Kidney epithelial cell (primary cell): ENCODE data around the gene TMEM92. TPM values are rescaled to one million over a fixed set of nuclear protein-coding genes. Genes with fewer than 3 reads are reported as not detected.
"Not testable (repeated sequence)": the region's sequence is repeated elsewhere in the genome, so short reads cannot be mapped to it uniquely, and the experiment has no call there.

Experiments used
- DNase-seq: peaks from one replicate; pipeline ENCODE4 v3.0.0-alpha.2; 2010; ENCODE audit warnings: low read depth
- H3K27me3 ChIP-seq: 2 replicates; pipeline ENCODE4 v1.6.0; 2011; ENCODE audit warnings: low read length; ENCODE audit not compliant: control insufficient read depth, insufficient read depth
- H3K36me3 ChIP-seq: 2 replicates; pipeline ENCODE4 v1.5.1; 2011; ENCODE audit warnings: low read length; ENCODE audit not compliant: control insufficient read depth, insufficient read depth
- H3K4me3 ChIP-seq: 2 replicates; pipeline ENCODE4 v1.5.1; 2011; ENCODE audit warnings: low read depth, mild to moderate bottlenecking, control low read depth, low read length
- total RNA-seq: library from RNA; depleted of rRNA; stranded (reverse); fragments of >200 nt; gene quantifications from 2 replicates; pipeline ENCODE4 v1.2.3, GENCODE V29; 2015
- TF ChIP-seq, protein P1 (sequence below): IDR thresholded peaks from 2 replicates; pipeline ENCODE4 v1.5.1; 2011; ENCODE audit warnings: mild to moderate bottlenecking, moderate library complexity, low read length, control low read depth, inconsistent platforms; ENCODE audit not compliant: insufficient read depth, poor library complexity, severe bottlenecking

TMEM92 gene
- total RNA-seq, 1 donor from 2014 or later: 1.5 TPM

DNA sequence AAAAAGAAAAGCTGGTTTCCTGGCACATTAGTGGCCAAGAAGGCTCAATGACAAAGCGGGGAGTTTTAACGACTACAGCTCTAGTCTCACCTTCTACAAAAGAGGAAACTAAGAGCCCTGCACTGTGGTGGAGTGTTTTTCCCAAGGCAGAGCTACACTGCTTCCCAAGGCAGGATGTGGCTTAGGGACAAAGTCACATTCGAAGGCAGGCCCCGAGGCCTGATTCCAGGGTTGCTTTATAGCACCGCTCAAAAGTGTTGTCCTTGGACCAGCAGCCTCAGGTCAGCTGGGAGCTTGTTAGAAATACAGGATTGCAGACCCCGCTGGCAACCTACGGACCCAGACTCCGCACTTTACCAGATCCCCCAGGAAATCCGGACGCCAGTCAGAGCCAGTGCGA lies 23.8 kb downstream of the TMEM92 start:
- DNase-seq: no peak
- TF ChIP-seq, protein P1, sequence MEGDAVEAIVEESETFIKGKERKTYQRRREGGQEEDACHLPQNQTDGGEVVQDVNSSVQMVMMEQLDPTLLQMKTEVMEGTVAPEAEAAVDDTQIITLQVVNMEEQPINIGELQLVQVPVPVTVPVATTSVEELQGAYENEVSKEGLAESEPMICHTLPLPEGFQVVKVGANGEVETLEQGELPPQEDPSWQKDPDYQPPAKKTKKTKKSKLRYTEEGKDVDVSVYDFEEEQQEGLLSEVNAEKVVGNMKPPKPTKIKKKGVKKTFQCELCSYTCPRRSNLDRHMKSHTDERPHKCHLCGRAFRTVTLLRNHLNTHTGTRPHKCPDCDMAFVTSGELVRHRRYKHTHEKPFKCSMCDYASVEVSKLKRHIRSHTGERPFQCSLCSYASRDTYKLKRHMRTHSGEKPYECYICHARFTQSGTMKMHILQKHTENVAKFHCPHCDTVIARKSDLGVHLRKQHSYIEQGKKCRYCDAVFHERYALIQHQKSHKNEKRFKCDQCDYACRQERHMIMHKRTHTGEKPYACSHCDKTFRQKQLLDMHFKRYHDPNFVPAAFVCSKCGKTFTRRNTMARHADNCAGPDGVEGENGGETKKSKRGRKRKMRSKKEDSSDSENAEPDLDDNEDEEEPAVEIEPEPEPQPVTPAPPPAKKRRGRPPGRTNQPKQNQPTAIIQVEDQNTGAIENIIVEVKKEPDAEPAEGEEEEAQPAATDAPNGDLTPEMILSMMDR: no peak
- no peaks in the 10 kb centered on the region for H3K36me3 ChIP-seq
- H3K27me3 ChIP-seq: no peaks in the 10 kb centered on the region
- H3K4me3 ChIP-seq: no peak overlapping the region

DNA sequence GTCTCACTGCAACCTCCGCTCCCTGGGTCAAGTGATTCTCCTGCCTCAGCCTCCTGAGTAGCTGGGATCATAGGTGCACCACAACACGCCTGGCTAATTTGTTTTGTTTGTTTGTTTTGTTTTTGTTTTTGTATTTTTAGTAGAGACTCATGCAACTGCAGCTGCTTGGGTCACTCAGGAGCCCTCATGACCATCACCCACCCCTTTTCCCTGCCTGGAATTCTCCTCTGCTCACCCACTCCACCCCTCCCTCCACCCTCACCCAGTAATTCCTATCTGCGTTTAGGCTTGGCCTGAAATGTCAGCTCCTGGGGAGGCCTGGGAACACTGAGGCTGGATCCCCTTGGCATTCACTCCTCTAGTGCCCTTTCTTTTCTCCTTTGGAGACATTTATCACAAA lies 25.5 kb downstream of the TMEM92 start:
- Histone ChIP-seq H3K36me3 (no peaks in the 10 kb centered on the region), H3K27me3 (no peaks in the 10 kb centered on the region), H3K4me3 (no peak overlapping the region)
- DNase-seq: no peak
- TF ChIP-seq, protein P1: no peak

DNA sequence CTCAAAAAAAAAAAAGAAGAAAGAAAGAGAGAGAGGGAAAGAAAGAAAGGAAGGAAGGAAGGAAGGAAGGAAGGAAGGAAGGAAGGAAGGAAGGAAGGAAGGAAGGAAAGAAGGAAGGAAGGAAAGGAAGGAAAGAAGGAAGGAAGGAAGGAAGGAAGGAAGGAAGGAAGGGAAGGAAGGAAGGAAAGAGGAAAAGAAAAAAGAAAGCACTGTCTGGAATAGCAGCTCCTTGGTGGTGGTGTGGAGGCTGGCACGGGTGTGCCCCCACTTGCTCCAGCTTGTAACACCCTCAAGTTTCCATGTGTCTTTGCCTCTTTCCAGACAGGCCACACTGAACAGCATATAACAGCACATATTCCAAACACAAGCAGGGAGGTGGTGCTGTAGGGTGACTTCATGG lies 26.6 kb downstream of the TMEM92 start:
- not testable (repeated sequence) for H3K4me3 ChIP-seq, H3K36me3 ChIP-seq, H3K27me3 ChIP-seq, DNase-seq

DNA sequence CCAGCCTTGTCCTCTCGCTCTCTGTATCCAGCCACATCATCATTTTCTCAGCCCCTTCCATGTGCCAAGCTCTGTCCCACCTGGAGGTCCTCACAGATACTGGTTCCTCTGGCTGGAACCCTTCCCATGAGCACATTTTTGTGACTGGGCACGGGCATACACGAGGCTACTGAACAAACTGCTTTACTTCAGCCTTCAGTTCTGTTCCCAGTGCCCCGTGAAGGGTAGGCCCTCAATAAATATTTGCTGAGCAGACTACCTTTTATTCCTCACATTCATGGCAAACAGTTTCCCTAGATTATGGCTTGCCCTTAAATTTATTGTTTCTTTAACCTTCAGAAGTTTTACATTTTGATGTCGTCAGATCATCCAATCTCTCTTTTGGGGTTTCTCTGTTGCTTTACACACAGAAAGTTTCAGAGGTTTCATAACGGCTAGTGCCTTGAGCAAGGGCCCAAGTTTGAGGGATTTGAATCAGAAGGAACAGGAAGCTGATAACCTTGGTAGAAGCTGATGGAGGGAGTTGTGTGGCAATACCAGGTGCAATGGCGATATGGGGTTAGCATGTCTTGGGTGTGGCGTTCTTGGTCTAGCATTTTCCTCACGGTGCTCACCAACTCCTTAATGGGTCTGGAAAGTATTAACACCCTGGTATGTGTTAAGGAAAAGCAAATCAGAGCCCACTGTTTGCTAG lies 27.8 kb downstream of the TMEM92 start:
- H3K4me3 ChIP-seq: no peak overlapping the region
- DNase-seq: no peak

DNA sequence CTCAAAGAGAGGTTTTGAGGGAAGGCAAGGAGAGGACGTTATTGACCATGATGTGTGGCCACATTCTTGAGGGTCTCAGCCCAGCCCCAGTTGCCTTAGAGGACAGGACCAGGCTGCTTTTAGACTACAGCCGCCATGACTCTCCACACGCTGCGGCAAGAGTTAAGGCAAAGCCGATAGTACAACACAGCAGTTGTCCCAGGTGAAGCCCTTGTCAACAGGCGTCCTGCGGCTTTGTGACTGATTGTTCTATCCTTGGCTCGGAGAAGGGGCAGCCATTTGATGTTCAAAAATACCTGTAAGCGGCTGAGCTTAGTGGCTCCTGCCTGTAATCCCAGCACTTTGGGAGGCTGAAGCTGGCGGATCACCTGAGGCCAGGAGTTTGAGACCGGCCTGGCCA lies 28.8 kb downstream of the TMEM92 start:
- no peak for DNase-seq
- TF ChIP-seq, protein P1: no peak
- no peaks in the 10 kb centered on the region for H3K27me3 ChIP-seq

More for the DNA sequence above, 27.8 kb downstream of the TMEM92 start:
- Histone ChIP-seq H3K36me3 (no peaks in the 10 kb centered on the region), H3K27me3 (no peaks in the 10 kb centered on the region)
- TF ChIP-seq, protein P1: no peak

DNA sequence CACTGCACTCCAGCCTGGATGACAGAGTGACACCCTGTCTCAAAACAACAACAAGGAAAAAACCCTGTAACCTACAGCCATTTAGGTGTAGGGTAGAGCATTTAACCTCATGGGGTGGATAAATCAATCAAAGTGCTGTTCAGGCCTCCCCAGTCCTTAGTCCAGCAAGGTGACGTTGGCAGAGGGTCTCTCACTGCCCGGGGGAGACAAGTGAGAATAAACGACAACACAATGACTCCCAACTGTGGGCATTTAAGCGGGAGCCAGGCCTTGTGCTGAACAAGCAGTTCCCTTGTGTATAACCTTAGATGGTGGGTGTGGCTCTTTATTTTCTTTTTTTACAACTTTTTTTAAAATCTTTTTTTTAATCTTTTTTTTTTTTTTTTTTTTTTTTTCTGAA lies 29.3 kb downstream of the TMEM92 start:
- H3K27me3 ChIP-seq: no peaks in the 10 kb centered on the region
- H3K36me3 ChIP-seq: no peaks in the 10 kb centered on the region
- no peak for DNase-seq
- no peak overlapping the region for H3K4me3 ChIP-seq
- TF ChIP-seq, protein P1: no peak

More for the DNA sequence above, 28.8 kb downstream of the TMEM92 start:
- Histone ChIP-seq H3K4me3 (no peak overlapping the region), H3K36me3 (no peaks in the 10 kb centered on the region)
